Progenitor cell of endocrine pancreas (in vitro differentiated cells): ENCODE measurements around the gene SLC44A5. TPM values are rescaled to one million over a fixed set of nuclear protein-coding genes. Genes with fewer than 3 reads are reported as not detected.

ENCODE experiments used
- DNase-seq: peaks from one replicate; pipeline ENCODE4 v3.0.0; 2021; ENCODE audit warnings: low spot score; ENCODE audit not compliant: unreplicated experiment
- H3K27ac Mint-ChIP-seq: 2 replicates; pipeline ENCODE4 v1.8.0; 2021; ENCODE audit warnings: mild to moderate bottlenecking, moderate library complexity, mixed read lengths
- H3K27me3 Mint-ChIP-seq: 2 replicates; pipeline ENCODE4 v1.8.0; 2021; ENCODE audit warnings: mixed read lengths
- H3K36me3 Mint-ChIP-seq: 2 replicates; pipeline ENCODE4 v1.8.0; 2022; ENCODE audit warnings: mixed read lengths; ENCODE audit not compliant: insufficient read depth
- H3K4me1 Mint-ChIP-seq: 2 replicates; pipeline ENCODE4 v1.8.0; 2021; ENCODE audit warnings: low read depth, mixed read lengths
- H3K4me3 Mint-ChIP-seq: 2 replicates; pipeline ENCODE4 v1.8.0; 2021; ENCODE audit warnings: low read depth, mild to moderate bottlenecking, moderate library complexity, mixed read lengths
- H3K9me3 Mint-ChIP-seq: 2 replicates; pipeline ENCODE4 v1.8.0; 2021; ENCODE audit warnings: low read depth, mixed read lengths
- total RNA-seq: library from RNA; stranded (reverse); gene quantifications from 2 replicates; pipeline ENCODE4 v1.2.1, GENCODE V29; 2021
- TF ChIP-seq, protein P1 (sequence below): fragments of 200-600 bp; sonication (generic); IDR thresholded peaks from one replicate; pipeline ENCODE4 v1.5.0; 2021; ENCODE audit warnings: antibody characterized with exemption, mild to moderate bottlenecking; ENCODE audit not compliant: unreplicated experiment

The SLC44A5 gene
- total RNA-seq, 1 donor from 2014 or later, result 8.8 TPM

DNA sequence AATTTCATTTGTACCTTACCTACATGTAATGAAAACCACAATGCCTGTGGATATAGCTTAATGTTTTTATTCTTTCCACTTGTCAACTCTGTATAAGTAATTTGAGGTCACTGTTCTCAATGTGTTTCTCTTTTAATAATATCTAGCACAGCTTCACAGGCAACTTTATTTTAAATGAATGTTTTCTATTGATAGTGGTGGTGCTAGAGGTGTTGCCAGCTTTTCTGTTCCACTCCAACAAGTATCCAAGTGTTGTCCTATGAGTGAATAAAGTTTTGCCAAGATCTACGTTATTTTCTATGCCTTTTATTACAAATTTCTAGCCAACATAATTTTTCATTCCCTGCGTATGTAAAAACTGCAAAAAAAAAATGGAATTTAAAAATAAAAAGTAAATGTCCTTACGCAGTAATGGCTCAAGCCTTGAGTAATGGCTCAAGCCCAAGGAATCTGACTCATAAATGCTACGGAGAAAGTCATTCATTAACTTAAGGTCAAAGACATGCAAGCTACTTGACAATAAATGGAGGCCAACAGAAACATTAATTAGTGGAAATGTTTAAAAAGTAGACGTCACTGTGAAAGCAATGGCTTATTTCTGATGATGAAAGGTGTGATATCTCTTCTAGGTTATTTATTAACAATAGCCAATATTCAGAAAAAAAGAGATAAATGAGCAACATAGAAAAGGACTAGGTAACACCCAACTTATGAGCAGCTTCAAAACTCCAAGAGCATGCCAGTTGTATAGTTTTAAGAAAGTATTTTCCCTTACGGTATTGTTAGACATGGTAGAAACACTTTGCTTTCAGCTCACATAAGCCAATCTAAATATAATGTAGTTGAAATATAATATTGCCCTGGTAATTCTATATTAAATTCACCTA lies 71.4 kb downstream of the SLC44A5 start:
- H3K27ac Mint-ChIP-seq, result no peak overlapping the region
- no peak overlapping the region for H3K4me3 Mint-ChIP-seq
- no peaks in the 10 kb centered on the region for H3K36me3 Mint-ChIP-seq
- no peaks in the 10 kb centered on the region for H3K9me3 Mint-ChIP-seq
- TF ChIP-seq, protein P1, sequence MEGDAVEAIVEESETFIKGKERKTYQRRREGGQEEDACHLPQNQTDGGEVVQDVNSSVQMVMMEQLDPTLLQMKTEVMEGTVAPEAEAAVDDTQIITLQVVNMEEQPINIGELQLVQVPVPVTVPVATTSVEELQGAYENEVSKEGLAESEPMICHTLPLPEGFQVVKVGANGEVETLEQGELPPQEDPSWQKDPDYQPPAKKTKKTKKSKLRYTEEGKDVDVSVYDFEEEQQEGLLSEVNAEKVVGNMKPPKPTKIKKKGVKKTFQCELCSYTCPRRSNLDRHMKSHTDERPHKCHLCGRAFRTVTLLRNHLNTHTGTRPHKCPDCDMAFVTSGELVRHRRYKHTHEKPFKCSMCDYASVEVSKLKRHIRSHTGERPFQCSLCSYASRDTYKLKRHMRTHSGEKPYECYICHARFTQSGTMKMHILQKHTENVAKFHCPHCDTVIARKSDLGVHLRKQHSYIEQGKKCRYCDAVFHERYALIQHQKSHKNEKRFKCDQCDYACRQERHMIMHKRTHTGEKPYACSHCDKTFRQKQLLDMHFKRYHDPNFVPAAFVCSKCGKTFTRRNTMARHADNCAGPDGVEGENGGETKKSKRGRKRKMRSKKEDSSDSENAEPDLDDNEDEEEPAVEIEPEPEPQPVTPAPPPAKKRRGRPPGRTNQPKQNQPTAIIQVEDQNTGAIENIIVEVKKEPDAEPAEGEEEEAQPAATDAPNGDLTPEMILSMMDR, result no peak
- no peak for DNase-seq
- H3K27me3 Mint-ChIP-seq, result peaks cover 2% of the 10 kb centered on the region
- H3K4me1 Mint-ChIP-seq, result peaks cover 23% of the 10 kb centered on the region

DNA sequence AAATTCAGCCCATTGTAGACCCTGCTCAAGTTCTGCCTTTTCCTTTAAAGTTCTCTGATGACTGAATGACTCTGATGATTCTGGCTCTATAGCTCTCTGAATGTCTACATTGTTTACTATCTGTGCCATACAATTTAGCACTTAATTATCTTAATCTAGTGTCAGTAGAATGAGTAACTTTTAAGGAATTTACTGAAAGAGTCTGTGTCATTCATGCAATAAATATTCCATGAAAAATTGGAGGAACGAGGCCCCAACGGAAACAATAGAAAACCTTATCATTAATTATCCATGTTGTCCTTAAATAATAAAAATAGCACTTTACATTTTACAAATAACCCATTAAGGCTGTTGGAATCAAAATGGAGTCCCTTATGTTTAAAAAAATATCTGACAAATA lies 77.8 kb downstream of the SLC44A5 start:
- no peak overlapping the region for H3K27ac Mint-ChIP-seq
- H3K36me3 Mint-ChIP-seq, result no peaks in the 10 kb centered on the region
- TF ChIP-seq, protein P1, result no peak
- DNase-seq, result no peak
- H3K27me3 Mint-ChIP-seq, result peaks cover 2% of the 10 kb centered on the region
- H3K4me1 Mint-ChIP-seq, result peaks cover 13% of the 10 kb centered on the region
- no peak overlapping the region for H3K4me3 Mint-ChIP-seq
- H3K9me3 Mint-ChIP-seq, result no peaks in the 10 kb centered on the region

DNA sequence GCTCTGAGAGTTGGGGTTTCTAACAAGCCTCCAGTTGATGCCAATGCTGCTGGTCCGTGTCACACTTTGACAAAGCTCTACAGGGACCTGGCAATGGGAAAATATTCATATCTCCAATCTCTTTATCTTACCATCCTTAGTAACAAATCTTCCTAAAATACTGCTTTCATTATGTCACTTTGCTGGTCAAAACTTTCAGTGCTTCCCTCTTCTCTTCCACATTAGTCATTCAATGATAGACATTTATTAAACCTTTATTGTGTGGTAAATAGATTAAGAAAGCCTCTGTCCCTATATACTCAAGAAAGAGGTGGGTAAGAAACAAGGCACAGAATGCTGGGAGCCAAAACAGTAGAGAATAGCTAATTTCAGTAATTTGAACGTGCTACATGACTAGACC lies 79.3 kb downstream of the SLC44A5 start:
- Mint-ChIP-seq H3K27me3 (no peaks in the 10 kb centered on the region), H3K36me3 (no peaks in the 10 kb centered on the region), H3K27ac (no peak overlapping the region), H3K4me1 (peaks cover 16% of the 10 kb centered on the region), H3K4me3 (no peak overlapping the region), H3K9me3 (no peaks in the 10 kb centered on the region)
- TF ChIP-seq, protein P1, result no peak
- DNase-seq, result no peak

DNA sequence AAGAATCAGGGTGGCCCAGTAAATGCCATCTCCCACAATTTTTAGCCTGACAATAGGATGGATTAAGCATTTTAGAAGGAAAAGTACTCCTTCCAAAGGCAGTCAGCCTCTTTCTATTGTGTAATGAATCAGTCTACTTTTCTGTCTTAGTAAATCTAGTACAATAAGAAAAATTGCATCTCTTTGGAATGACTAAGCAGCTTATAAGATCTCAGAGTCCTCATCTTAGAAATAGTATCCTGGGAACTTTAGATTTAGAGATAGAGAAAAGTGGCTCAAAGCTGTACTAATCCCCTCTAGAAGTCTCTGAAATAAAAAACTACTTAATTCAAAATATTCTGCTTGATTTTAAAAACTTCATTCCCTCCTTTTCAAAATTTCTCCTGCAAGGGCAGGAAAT lies 81.4 kb downstream of the SLC44A5 start:
- DNase-seq, result no peak
- no peak overlapping the region for H3K4me3 Mint-ChIP-seq
- H3K27me3 Mint-ChIP-seq, result no peaks in the 10 kb centered on the region
- peaks cover 16% of the 10 kb centered on the region for H3K4me1 Mint-ChIP-seq
- H3K9me3 Mint-ChIP-seq, result no peaks in the 10 kb centered on the region
- H3K36me3 Mint-ChIP-seq, result no peaks in the 10 kb centered on the region
- no peak overlapping the region for H3K27ac Mint-ChIP-seq
- TF ChIP-seq, protein P1, result no peak

DNA sequence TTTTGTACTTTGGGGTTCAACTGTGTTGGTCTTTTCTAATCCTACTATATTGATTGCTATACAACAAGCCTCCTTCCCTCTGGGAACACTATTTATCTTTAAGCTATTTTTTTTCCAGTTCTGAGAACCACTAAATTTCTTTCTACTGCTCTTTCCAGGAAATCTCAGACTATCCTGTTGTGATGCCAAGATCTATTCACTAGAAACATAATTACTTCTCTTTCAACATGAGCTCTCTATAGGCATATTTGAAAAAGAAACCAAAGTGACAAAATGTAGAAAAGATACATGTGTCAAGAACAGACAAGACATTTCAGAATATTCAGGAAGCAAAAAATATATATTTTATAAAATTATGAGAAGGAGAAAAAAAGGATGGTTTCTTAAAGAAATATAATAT lies 82.9 kb downstream of the SLC44A5 start:
- DNase-seq, result no peak
- H3K36me3 Mint-ChIP-seq, result no peaks in the 10 kb centered on the region
- peaks cover 12% of the 10 kb centered on the region for H3K4me1 Mint-ChIP-seq
- H3K9me3 Mint-ChIP-seq, result no peaks in the 10 kb centered on the region
- H3K27me3 Mint-ChIP-seq, result no peaks in the 10 kb centered on the region
- H3K27ac Mint-ChIP-seq, result peak overlapping the region; percentile 33
- TF ChIP-seq, protein P1, result no peak
- H3K4me3 Mint-ChIP-seq, result no peak overlapping the region
